Measurements from ENCODE around the gene UCHL3. TPM values are rescaled to one million over a fixed set of nuclear protein-coding genes. Genes with fewer than 3 reads are reported as not detected.

UCHL3 gene
- total and polyA plus RNA-seq, 11 donors = 16.3 to 72.1 (median 27.6) TPM

DNA sequence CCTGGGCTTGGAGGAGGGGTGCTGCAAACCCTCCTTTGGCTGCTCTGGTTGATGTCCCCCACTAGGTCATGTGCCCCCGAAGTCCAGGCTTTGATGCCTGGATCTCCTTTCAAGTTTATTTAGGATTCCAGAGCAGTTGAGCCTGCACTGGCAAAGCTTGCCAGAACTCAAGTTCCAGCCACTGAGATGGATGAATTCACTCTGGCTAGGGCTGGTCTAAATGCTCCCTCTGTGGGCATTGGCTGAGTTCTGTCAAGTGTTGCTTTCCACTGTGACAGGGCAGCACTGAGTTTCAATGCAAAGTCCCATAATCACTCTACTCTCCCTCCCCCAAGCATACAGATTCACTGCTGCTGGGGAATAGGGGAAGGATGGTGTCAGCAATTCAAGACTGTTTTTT, 68.7 kb downstream of the UCHL3 start:
- H3K36me3 ChIP-seq = no peaks in the 10 kb centered on the region

DNA sequence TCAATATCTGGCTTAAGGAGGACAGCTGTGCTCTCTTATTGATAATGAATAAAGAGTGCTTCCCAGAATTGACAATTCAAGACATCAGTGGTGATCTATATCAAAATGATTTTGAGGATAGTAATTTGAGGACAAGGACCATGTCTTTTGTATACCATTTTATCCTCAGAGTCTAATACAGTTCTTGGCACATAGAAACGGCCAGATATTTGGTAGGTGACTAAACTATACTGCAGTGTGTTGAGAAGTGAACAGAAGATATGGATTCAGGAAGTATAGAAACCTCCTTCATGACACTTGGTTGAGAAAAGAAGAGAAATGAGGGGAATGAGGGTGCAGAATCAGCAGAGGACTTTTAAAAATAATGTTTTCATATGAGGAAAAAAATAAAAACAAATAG, 70.4 kb downstream of the UCHL3 start:
- TF ChIP-seq, protein P1, sequence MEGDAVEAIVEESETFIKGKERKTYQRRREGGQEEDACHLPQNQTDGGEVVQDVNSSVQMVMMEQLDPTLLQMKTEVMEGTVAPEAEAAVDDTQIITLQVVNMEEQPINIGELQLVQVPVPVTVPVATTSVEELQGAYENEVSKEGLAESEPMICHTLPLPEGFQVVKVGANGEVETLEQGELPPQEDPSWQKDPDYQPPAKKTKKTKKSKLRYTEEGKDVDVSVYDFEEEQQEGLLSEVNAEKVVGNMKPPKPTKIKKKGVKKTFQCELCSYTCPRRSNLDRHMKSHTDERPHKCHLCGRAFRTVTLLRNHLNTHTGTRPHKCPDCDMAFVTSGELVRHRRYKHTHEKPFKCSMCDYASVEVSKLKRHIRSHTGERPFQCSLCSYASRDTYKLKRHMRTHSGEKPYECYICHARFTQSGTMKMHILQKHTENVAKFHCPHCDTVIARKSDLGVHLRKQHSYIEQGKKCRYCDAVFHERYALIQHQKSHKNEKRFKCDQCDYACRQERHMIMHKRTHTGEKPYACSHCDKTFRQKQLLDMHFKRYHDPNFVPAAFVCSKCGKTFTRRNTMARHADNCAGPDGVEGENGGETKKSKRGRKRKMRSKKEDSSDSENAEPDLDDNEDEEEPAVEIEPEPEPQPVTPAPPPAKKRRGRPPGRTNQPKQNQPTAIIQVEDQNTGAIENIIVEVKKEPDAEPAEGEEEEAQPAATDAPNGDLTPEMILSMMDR (IDR thresholded peaks at IDR 0.05) = no peak
- no peak for TF ChIP-seq POLR2A (IDR thresholded peaks at IDR 0.05)
- no peaks in the 10 kb centered on the region for H3K4me1 ChIP-seq
- no peak for ATAC-seq
- no peak for DNase-seq
- 60 to 83% (median 67%) methylated on average over 1 of the region's 1 CpG for WGBS, 4 donors
- H3K9me3 ChIP-seq = no peaks in the 10 kb centered on the region
- peaks cover 0 to 5% (median 0%) of the 10 kb centered on the region in 9 donors for H3K36me3 ChIP-seq
- no peaks in the 10 kb centered on the region for H3K27me3 ChIP-seq
- H3K4me3 ChIP-seq = no peak overlapping the region
- intact Hi-C loops (cut with DNase I) = no loop called here
- H3K27ac ChIP-seq = no peak overlapping the region

More for the DNA sequence above, 68.7 kb downstream of the UCHL3 start:
- Histone ChIP-seq H3K27ac (no peak overlapping the region), H3K4me3 (no peak overlapping the region), H3K27me3 (no peaks in the 10 kb centered on the region), H3K9me3 (no peaks in the 10 kb centered on the region), H3K4me1 (no peaks in the 10 kb centered on the region)
- 0 to 1% (median 0%) methylated on average over 1 of the region's 1 CpG for WGBS, 4 donors
- DNase-seq (no peak), ATAC-seq (no peak)
- intact Hi-C loops (cut with DNase I) = no loop called here
- TF ChIP-seq, protein P1 (IDR thresholded peaks at IDR 0.05) = no peak
- no peak for TF ChIP-seq POLR2A (IDR thresholded peaks at IDR 0.05)

DNA sequence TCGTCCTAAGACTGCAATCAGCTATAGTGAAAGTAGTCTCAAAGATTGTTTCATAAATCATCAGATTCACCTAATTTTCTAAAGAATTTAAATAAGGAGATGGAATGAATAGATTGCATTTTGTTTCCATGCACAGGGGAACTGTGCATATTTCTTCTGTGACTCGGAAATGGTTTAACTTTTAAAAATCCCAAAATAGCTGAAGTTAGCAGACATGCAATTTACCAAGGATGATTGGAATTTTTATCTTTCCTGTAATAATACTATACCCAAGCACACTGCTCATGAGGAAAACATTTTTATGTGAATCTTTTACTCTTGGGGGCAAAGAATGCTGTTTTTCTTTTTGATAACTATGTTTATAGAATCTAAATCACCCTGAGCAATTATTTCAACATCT, 71.6 kb downstream of the UCHL3 start:
- Histone ChIP-seq H3K4me1 (no peaks in the 10 kb centered on the region), H3K9me3 (no peaks in the 10 kb centered on the region), H3K27ac (no peak overlapping the region), H3K36me3 (peaks cover 0 to 5% (median 0%) of the 10 kb centered on the region in 9 donors), H3K4me3 (no peak overlapping the region), H3K27me3 (no peaks in the 10 kb centered on the region)
- intact Hi-C loops (cut with DNase I) = no loop called here
- no peak for DNase-seq
- no peak for ATAC-seq
- TF ChIP-seq POLR2A (IDR thresholded peaks at IDR 0.05) = no peak
- TF ChIP-seq, protein P1 (IDR thresholded peaks at IDR 0.05) = no peak
- WGBS, 4 donors = 70 to 75% (median 73%) methylated on average over 2 of the region's 2 CpGs

DNA sequence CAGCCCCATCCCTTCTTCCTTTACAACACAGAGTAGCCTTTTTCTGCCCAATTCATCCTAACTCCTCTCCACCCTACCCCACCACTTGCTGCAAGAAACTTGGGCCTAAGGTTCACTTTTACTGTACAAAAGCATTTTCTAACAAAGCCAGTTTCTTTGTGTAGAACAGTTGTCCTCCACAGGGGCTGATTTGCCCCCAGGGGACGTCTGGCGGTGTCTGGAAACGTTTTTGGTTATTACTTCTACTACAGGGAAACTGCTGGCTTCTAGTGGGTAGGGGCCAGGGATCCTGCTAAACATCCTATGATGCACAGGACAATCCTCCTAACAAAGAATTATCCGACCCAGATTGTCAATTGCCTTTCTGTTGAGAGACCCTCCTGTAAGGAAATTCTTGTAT, 79.2 kb downstream of the UCHL3 start:
- 84 to 89% (median 87%) methylated on average over 4 of the region's 4 CpGs for WGBS, 4 donors
- DNase-seq (no peak), ATAC-seq (no peak)
- TF ChIP-seq, protein P1 (IDR thresholded peaks at IDR 0.05) = no peak
- TF ChIP-seq POLR2A (IDR thresholded peaks at IDR 0.05) = no peak
- no peaks in the 10 kb centered on the region for H3K9me3 ChIP-seq
- intact Hi-C loops (cut with DNase I) = no loop called here
- no peaks in the 10 kb centered on the region for H3K4me1 ChIP-seq
- no peak overlapping the region for H3K27ac ChIP-seq
- no peak overlapping the region for H3K4me3 ChIP-seq
- no peaks in the 10 kb centered on the region for H3K27me3 ChIP-seq
- H3K36me3 ChIP-seq = peaks cover 0 to 5% (median 0%) of the 10 kb centered on the region in 9 donors
